Kidney tubule cell (primary cell): ENCODE measurements around the gene MAP2K7.
"Not testable (repeated sequence)": the region's sequence is repeated elsewhere in the genome, so short reads cannot be mapped to it uniquely, and the experiment has no call there.

Source experiments
- DNase-seq: peaks from one replicate; pipeline ENCODE4 v3.0.0-alpha.2; 2018; ENCODE audit warnings: low spot score

The MAP2K7 gene

DNA sequence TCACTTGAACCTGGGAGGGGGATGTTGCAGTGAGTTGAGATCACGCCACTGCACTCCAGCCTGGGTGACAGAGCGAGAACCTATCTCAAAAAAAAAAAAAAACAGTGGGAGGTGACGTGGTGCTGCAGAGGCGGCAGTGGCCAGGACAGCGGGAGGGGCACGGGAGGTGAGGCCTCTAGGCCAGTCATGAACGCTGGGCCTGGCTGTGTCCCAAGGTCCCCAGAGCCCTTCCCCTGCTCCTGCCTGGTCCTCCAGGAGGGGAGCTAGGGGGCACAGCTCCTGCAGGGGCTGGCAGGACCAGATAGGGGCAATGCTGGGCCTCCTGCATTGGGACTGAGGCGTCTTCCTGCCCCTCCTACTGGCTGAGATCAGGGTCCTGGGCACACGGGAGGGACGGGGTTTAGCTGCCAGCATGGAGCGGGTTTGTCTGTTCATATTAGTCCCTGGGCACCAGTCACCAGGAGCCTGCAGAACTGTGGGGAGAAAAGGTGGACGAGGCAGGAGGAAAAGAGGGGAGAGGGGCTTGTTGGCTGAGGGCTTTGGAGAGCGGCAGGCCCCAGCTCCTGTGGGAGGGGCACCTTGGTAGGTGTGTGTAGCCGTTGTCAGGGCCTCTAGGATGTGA is 4.5 kb downstream of the MAP2K7 start:
- no peak for DNase-seq

DNA sequence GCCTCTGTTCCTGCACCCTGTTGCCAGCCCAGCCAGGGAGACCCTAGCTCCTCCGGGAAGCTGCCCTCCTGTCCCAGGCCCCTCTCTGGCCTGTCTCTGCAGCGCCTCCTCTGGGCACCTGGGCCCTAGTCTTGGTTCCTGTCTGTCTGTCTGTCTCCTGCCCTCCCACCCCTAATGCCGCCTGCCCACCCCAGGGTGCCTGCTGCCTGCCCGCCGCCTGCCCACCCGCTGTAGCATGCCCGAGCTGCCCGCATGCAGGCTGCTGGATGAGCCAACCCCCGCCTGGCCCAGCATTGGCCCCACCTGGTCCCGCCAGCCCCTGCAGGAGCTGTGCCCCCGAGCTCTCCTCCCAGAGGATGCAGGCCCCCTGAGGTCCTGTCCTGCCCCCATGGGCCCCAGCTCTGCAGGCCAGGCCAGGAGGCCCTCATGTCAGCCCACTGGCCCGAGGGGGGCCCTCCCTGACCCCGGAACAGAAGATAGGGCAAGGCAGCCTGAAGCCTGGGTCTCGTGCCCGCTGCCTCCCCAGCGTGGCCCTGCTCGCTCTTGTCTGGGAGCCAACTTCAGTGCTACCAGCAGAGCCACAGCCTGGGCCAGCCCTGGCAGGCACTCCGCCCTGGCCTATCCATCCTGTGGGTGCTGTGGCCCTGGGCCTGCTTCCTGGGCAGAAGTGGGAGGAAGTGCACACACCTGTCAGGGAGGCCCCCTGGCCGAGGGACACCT is 5.2 kb downstream of the MAP2K7 start:
- DNase-seq = no peak

DNA sequence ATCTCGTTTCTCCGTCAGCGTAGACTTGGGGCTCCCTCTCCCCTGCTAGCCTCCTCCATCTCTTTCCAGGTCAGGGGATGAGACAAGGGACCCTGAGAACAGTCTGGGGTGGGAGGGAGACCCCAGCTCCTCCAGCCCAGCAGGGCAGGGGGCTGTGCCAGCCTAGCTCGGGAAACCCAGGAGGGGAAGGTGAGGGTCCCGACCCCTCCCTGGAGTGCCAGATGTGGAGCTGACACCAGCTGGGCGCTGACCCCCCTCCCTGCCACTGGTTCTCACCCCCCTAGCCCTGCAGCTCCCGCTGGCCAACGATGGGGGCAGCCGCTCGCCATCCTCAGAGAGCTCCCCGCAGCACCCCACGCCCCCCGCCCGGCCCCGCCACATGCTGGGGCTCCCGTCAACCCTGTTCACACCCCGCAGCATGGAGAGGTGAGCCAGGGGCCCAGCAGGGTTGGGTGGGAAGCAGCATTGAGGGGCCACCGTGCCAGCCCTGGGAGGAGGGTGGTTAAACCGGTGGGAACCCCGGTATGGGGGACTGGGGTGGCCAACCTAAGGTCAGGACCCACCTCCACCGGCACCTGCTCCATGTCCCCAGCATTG is 5.9 kb downstream of the MAP2K7 start:
- no peak for DNase-seq

DNA sequence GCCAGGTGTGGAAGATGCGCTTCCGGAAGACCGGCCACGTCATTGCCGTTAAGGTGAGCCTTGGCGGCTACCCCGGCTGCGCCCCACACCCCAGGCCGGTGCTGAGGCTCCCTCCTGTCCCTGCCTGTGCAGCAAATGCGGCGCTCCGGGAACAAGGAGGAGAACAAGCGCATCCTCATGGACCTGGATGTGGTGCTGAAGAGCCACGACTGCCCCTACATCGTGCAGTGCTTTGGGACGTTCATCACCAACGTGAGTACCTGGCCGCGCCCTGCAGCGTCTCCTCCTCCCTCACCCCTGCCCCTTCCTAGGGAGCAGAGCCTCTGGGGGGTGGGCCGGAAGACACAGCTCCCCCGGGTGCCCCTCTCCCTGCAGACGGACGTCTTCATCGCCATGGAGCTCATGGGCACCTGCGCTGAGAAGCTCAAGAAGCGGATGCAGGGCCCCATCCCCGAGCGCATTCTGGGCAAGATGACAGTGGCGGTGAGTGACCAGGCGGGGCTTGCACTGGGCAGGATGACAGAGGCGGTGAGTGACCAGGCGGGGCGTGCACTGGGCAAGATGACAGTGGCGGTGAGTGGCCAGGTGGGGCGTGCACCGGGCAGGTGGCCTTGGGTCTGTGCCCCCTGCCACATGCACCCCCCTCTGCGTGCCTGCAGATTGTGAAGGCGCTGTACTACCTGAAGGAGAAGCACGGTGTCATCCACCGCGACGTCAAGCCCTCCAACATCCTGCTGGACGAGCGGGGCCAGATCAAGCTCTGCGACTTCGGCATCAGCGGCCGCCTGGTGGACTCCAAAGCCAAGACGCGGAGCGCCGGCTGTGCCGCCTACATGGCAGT is 6.9 kb downstream of the MAP2K7 start:
- no peak for DNase-seq

DNA sequence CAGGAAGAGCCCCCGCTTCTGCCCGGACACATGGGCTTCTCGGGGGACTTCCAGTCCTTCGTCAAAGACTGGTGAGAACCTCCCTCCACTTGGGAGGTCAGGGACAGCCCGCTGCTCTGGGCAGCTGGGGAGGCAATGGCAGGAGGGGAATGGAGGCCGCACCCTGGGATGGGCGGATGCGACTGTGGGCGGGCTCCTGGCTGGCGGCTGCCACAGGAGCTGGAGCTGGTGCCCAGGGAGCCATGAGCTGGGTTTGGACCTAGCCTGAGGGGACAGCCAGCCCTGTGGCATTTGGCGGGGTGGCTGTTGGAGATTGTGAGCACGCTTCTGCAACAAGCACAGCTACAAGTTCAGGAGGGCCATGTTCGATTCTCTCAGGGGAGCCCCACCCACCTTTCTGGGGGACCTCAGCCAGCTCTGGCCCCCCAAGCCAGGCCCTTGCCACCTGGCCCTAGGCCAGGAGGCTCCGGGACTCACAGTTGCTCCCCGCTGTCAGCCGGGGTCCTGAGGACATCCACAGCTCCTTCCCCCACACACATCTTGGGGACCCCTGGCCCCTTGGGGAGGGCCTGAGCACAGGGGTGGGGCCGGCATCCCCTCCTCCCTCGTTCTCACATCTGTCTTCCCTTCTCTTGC is 7.9 kb downstream of the MAP2K7 start:
- no peak for DNase-seq

DNA sequence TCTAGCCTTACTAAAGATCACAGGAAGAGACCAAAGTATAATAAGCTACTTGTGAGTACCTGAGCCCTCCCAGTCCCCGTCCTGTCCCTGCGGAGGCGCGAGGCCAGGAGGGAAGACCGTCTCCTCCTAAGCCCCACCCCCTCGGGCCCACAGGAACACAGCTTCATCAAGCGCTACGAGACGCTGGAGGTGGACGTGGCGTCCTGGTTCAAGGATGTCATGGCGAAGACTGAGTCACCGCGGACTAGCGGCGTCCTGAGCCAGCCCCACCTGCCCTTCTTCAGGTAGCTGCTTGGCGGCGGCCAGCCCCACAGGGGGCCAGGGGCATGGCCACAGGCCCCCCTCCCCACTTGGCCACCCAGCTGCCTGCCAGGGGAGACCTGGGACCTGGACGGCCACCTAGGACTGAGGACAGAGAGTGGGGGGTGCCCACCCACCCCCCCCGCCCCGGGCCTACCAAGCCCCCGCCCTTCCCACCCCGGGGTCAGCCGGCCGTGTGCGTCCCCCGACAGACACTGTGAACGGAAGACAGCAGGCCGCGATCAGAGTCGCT is 8.5 kb downstream of the MAP2K7 start:
- no peak for DNase-seq

DNA sequence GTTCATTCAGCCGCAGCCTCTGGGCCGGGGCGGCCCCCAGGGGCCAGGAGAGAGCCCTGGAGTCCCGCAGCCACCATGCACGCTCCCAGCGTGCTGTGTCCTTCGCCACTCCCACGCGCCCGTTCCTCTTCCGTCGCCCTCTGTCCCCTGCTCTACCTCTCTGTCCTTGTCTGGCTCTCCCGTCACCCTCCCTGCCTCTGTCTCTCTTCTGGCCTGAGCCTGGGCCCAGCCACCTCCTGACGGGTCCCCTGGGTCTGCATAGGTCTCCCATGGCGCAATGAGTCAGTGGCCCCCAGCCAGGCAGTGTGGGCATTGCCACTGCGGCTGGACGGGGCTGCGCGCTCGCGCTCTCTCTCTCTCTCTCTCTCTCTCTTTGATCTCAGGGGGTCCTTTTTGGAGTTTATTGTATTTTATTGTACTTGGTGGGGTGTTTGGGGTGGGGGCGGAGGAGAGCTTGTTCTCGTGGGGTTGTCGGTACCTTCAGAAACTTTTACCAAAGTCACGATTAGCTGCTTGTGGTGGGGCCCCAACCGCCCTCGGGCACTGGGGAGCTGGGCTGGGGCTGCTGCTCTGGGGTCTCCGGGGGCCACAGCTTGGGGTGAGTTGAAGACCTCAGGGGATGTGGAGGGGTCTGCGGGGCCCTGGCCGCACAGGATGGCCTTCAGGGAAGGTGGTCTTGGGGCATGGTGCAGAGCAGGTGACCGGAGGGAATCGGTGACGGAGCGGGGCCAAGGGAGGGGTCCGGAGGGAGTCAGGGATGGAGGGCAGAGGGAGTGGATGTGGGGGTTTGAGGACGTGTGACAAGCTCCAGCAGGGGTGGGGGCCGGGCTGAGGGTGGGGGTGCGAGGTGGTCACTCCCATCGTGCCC is 9.3 kb downstream of the MAP2K7 start:
- DNase-seq = no peak

DNA sequence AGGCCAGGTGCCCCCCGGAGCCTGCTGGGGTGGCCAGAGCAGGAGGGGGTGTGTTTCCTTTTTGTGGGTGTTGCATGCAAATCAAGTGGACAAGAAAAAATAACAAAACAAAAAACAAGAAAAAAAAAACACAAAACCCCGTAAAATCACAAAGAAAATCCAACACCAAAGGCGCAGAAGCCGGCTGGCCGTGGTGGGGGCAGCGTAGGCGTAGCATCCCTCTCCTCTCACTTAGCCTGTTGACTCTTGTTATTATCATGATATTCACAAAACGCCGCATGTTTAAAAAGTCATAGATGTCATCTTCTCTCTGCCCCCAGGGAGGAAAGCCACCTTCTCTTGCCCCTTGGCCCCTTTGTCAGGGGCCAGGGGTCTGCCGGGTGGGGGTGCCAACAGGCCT is 10.0 kb downstream of the MAP2K7 start:
- DNase-seq = no peak

DNA sequence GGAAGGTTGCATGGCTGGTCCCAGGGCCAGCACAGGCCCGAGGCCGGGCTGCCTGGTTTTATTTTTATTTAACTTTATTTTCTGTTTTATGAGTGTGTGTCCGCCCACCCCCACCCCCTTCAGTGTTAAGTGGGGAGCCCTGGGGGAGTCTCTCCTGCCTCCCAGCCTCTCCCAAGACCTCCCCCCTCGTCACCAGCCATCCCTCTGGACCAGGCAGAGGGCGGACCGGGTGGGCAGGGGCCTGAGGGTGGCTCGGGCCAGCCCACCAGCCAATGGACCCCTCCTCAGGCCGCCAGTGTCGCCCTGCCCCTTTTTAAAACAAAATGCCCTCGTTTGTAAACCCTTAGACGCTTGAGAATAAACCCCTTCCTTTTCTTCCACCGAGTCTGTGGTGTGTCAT is 10.4 kb downstream of the MAP2K7 start:
- no peak for DNase-seq

DNA sequence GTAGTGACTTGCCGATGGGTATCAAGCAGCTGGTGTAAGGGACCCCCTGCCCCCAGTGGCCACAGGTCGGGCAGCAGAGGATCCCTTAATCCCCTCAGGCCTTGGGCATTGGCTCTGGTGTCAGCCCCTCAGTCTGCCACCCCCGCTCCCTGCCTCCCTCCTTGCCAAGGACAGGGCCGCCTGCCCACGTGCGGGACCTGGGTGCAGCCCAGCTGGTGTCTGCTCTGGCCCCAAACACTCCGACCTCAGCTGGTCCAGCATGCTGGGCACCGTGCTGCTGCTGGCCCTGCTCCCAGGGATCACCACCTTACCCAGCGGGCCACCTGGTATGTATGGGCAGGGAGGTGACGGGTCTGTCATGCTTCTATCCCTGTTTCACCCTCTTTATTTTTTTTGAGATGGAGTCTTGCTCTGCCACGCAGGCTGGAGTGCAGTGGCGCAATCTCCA is 10.9 kb downstream of the MAP2K7 start, which contains the start of gene TGFBR3L:
Gene TGFBR3L (plus strand): TSS at position 233 of the 448 bp plus-strand sequence.
- DNase-seq = no peak

DNA sequence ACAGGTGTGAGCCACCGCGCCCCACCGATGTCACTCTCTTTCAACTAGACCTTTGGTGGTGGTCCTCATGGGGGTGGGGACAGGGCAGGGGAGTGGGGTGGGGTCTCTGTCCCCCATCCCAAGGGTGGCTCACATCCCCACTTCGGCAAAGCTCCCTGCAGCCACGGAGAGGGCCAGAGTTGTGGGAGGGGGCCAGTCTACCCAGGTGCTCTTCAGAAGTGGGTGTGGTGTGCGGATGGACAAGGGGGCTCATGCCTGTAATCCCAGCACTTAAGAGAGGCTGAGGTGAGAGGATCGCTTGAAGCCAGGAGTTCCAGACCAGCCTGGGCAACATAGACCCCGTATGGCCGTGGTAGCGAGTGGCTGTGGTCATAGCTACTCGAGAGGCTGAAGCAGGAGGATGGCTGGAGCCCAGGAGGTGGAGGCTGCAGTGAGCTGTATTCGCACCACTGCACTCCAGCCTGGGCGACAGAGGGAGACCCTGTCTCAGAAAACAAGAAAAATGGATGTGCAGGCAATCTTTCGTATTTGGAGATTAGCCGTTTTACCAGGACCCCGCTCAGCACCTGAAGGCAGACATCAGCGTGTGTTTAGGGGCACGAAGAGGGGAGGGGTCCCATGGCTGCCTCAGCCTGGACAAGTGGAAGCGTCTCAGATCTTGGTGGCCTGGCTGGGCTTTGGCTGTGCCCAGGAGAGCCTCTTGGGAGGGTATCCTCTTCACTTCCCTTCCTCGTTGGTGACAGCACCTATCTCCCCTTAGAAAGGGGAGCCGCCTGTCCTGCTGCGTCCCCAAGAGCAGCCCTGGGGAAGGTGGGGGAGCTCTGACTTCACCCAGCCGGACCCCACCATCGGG is 11.8 kb downstream of the MAP2K7 start:
- no peak for DNase-seq

DNA sequence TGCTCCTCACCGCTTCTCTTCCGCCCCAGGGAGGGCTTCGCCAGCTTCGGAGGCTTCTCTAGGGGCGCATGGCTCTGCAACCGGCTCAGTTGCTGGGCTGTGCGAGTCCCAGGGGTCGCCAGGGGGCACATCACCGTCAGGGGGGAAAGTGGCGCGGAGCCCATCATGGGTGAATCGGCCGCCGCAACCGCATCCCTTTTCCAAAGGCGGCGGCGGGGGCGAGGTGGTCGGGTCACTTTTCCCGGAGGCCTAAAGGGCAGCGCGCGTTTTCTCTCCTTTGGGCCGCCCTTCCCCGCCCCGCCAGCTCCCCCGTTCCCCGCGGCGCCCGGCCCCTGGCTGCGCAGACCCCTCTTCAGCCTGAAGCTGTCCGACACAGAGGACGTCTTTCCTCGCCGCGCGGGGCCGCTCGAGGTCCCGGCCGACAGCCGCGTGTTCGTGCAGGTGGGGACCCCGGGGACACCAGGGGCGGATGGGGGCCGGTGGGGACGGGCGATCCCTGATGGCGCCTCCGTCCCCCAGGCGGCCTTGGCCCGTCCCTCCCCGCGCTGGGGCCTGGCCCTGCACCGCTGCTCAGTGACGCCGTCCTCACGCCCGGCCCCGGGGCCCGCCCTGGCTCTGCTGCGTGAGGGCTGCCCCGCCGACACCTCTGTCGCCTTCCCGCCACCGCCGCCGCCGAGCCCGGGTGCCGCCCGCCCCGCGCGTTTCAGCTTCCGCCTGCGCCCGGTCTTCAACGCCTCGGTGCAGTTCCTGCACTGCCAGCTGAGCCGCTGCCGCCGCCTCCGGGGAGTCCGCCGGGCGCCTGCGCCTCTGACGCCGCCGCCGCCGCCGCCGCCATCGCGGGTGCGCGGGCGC is 12.7 kb downstream of the MAP2K7 start:
- peak; percentile 48 for DNase-seq

DNA sequence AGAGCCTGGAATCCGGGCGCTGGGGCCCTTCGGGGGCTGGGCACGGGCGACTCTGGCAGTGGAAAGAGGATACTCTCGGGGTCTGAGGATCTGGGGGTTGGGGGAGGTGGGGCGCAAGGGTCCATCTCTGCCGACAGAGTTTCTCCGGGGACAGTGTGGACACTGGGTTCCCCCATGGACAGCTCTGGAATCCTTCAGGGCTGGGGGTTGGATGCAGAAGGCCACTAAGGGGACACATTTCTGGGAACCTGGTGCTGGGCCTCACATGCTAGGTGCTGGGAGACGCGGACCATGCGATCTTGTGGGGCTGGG is 13.2 kb downstream of the MAP2K7 start:
- no peak for DNase-seq

DNA sequence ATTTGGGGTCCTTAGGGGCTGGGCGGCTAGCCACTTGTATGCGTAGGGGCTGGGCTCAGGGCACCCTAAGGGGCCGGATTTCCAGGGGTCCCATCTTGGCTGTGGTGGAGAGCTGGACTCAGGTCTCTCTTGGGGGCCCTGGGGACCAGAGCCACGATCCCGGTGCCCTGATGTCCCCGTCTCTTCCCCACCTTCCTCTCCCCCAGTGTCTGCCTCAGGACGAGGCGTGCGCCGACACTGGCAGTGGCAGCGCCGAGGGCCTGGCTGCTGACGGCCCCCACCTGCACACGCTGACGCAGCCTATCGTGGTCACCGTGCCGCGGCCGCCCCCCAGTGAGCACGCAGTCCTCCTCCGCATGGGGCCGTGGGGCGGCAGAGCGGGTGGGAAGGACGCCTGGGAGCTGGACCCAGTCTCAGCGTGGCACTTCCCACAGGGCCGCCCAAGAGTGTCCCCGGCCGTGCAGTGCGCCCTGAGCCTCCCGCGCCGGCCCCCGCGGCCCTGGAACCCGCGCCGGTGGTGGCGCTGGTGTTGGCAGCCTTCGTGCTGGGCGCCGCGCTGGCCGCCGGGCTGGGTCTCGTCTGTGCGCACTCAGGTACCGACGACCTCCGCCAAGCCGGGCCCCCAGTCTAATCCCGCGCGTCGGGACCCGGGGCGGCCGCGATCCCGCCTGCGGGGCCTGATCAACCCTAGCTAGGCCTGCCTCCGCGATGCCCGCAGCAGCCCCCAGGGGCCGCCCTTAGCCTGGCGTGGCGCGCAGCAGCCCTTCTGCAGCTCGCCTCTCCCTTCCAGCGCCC is 13.8 kb downstream of the MAP2K7 start:
- DNase-seq = peak; percentile 56

DNA sequence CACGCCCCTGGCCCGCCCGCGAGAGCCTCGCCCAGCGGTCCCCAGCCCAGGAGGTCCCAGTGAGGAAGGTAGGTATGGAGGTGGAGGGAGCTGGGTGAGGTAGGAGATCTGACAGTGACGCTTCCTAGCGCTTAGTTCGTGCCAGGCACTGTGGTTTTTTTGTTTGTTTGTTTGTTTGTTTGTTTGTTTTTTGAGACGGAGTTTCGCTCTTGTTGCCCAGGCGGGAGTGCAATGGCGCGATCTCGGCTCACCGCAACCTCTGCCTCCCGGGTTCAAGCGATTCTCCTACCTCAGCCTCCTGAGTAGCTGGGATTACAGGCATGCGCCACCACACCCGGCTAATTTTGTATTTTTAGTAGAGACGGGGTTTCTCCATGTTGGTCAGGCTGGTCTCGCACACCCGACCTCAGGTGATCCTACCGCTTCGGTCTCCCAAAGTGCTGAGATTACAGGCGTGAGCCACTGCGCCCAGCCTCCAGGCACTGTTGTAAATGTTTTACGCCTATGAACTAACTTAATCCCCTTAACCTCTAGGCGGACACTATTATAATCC is 14.5 kb downstream of the MAP2K7 start:
- not testable (repeated sequence) for DNase-seq

DNA sequence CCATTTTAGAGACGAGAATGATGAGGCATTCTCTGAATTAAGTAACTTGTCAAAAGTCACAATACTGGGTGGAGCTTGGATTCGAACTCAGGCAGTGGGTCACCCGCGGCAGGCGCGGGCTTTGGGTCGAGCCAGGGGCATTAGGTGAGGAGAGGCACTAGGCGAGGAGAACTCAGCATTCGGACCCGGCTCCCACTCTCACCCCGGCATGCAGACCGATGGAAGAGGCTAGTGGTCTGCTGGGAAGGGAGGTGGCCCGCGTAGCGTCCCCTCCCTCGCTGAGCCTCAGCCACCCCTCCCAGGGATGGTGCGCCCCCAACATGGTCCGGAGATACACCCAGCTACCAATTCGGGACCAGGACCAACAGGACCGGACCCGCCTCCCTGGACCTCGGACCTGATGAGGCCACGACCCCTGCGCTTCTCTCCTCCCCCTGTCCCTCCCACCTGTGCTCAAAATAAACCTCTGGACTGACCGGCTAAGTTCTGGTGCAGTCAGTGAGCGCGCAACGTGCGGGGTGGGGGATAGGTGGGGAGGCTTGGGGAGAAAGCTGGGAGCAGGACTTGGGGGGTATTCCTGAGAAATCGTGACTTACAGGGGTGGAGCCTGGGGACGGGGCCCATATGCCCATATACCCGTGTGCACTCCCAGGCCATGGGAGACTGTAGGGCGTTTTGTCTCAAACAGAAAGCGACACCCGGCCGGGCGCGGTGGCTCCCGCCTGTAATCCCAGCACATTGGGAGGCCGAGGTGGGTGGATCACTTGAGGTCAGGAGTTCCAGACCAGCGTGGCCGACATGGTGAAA is 15.1 kb downstream of the MAP2K7 start:
- DNase-seq = no peak
